ENCODE results near the gene CCDC13. TPM values are rescaled to one million over a fixed set of nuclear protein-coding genes. Genes with fewer than 3 reads are reported as not detected.

Gene CCDC13
- total RNA-seq, 4 donors from 2014 or later = 2.9 to 6.6 (median 3.3) TPM; not detected in 1

DNA sequence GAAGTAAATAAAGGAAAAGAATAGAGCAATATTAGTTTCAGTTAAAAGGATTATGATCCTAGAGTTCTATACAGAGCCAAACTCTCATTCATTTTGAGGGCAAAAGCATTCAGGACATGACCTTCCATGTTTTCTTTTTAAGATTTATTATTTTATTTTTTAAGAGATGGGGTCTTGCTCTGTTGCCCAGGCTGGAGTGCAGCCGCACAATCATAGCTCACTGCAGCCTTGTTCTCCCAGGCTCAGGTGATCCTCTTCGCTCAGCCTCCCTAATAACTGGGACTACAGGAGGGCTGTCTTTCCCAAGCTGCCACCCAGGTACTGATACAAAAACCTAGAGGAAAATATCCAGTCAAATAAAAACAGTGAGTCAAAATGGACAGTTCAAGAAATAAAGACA, 13.6 kb upstream of the CCDC13 start:
- TF ChIP-seq CTCF (IDR thresholded peaks at IDR 0.05; ENCODE audit: low read depth) = no peak

DNA sequence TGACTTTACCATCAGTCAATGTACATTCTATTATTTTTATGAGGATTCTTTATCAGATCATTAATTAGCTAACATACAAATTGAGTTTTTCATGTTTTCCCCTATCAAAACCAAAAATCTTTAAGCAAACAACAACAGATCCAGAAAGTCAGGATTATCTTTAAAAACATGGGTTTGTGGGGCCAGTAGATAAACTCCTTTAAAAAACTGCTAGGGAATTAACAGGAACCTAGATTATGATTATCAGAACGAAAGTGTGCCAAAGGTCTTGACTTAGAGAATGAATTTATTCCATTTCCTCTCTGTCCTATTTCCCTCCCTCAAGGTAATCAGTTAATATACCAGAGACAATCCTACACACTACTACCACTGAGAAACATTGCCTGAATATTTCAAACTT, 13.2 kb upstream of the CCDC13 start:
- TF ChIP-seq CTCF (IDR thresholded peaks at IDR 0.05; ENCODE audit: low read depth) = no peak

- no peak for TF ChIP-seq CTCF (IDR thresholded peaks at IDR 0.05; ENCODE audit: low read depth)
Observed at GRCh38 chr3:42780892-42781700, 8.0 kb upstream of the CCDC13 start.

DNA sequence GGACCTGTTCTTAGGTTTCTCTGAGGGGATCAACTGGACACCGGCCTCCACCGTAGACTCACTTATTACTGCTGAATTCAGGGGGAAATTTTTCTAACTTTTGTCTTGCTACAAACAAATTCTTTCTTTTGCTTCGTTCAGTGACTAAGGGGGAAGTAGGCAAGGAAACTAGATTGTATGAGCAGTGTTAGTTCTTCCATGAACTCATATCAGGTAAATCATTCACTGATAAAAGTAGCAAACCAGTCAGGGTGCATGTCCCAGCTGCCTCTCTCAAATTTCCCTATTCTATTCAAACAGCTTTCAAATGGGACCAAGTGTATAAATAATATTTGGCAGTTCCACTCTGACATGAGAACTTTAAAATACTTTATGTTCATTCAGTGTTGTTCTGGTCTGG, 7.3 kb upstream of the CCDC13 start:
- no peak for TF ChIP-seq CTCF (IDR thresholded peaks at IDR 0.05; ENCODE audit: low read depth)

- TF ChIP-seq CTCF (IDR thresholded peaks at IDR 0.05; ENCODE audit: low read depth) = no peak
Observed at GRCh38 chr3:42778644-42779043, 5.6 kb upstream of the CCDC13 start.

DNA sequence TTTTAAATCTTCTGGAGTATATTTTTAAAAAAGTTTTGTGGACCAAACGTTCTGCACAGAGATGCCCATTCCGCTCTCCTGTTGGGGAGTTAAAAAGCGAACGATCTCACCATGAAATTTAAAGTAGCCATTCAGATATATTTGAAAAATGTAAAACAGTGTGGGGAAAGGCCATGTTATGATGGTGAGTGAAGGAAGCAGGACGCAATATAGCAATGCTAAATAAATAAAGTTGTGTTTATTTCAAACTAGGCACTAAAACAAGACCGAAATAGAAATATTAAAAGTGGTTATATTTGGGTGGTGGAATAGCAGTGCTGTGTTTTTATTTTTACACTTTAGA, 327 bp upstream of the CCDC13 start:
- TF ChIP-seq CTCF (IDR thresholded peaks at IDR 0.05; ENCODE audit: low read depth) = no peak

DNA sequence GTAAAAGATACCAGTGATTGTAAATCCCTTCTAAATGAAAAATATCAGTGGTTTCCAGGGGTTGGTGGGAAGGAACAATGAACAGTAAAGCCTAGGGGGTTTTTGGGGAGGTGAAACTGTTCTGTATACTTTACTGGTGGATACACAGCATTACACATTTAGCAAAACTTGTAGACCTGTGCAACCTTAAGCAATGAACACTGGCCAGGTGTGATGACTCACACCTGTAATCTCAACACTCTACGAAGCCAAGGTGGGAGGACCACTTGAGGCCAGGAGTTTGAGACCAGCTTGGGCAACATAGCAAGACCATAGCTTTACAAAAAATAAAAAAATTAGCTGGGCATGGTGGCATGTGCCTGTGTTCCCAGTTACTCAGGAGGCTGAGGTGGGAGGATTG, 1.8 kb downstream of the CCDC13 start:
- TF ChIP-seq CTCF (IDR thresholded peaks at IDR 0.05; ENCODE audit: low read depth) = no peak
